Measurements from ENCODE around the gene PCDHB13.
"Not testable (repeated sequence)": the region's sequence is repeated elsewhere in the genome, so short reads cannot be mapped to it uniquely, and the experiment has no call there.

Gene PCDHB13

GRCh38 chr5:141213656-141214339, at the start of gene PCDHB13:
Gene PCDHB13, plus strand, starts transcription at chr5:141213919. Its CDS starts 205 bp downstream, at chr5:141214124.
- DNase-seq = not testable (repeated sequence)

- no peak for DNase-seq
Measured at GRCh38 chr5:141172381-141173204, 41.1 kb upstream of the PCDHB13 start, which contains the start of gene PCDHB7. Gene PCDHB7, plus strand, starts transcription at chr5:141172644. Its CDS starts 192 bp downstream, at chr5:141172836.

- DNase-seq = not testable (repeated sequence)
Measured at GRCh38 chr5:141174291-141175104, 39.2 kb upstream of the PCDHB13 start.

- no peak for DNase-seq
Measured at GRCh38 chr5:141175933-141176332, 37.8 kb upstream of the PCDHB13 start.

- DNase-seq = not testable (repeated sequence)
Measured at GRCh38 chr5:141177577-141178191, 36.0 kb upstream of the PCDHB13 start, which contains the start of gene PCDHB8. Gene PCDHB8, plus strand, starts transcription at chr5:141177790. Its CDS starts 245 bp downstream, at chr5:141178035.

- DNase-seq = not testable (repeated sequence)
Measured at GRCh38 chr5:141179371-141179770, 34.3 kb upstream of the PCDHB13 start.

GRCh38 chr5:141179876-141180275, 33.8 kb upstream of the PCDHB13 start:
- DNase-seq = not testable (repeated sequence)

- no peak for DNase-seq
Measured at GRCh38 chr5:141180313-141180712, 33.4 kb upstream of the PCDHB13 start.

GRCh38 chr5:141182248-141182647, 31.5 kb upstream of the PCDHB13 start, which contains the start of gene PCDHB16:
Gene PCDHB16, plus strand, starts transcription at chr5:141182387. Its CDS starts 173 bp downstream, at chr5:141182560.
- no peak for DNase-seq

- not testable (repeated sequence) for DNase-seq
Measured at GRCh38 chr5:141184117-141184855, 29.4 kb upstream of the PCDHB13 start.

- DNase-seq = no peak
Measured at GRCh38 chr5:141186897-141187512, 26.7 kb upstream of the PCDHB13 start, which contains the start of gene PCDHB9. Gene PCDHB9, plus strand, starts transcription at chr5:141187161. Its CDS starts 158 bp downstream, at chr5:141187319.

- not testable (repeated sequence) for DNase-seq
Measured at GRCh38 chr5:141188682-141189081, 25.0 kb upstream of the PCDHB13 start.

- DNase-seq = not testable (repeated sequence)
Measured at GRCh38 chr5:141189131-141189530, 24.6 kb upstream of the PCDHB13 start.

- no peak for DNase-seq
Measured at GRCh38 chr5:141192110-141192725, 21.5 kb upstream of the PCDHB13 start, which contains the start of gene PCDHB10. Gene PCDHB10, plus strand, starts transcription at chr5:141192353. Its CDS starts 200 bp downstream, at chr5:141192553.

- DNase-seq = not testable (repeated sequence)
Measured at GRCh38 chr5:141194332-141194731, 19.4 kb upstream of the PCDHB13 start.

- no peak for DNase-seq
Measured at GRCh38 chr5:141196363-141196762, 17.4 kb upstream of the PCDHB13 start.

GRCh38 chr5:141199359-141200235, 14.1 kb upstream of the PCDHB13 start, which contains the start of gene PCDHB11:
Gene PCDHB11, plus strand, starts transcription at chr5:141199627. Its CDS starts 148 bp downstream, at chr5:141199775.
- DNase-seq = no peak

GRCh38 chr5:141201126-141201525, 12.6 kb upstream of the PCDHB13 start:
- DNase-seq = not testable (repeated sequence)

GRCh38 chr5:141201646-141202045, 12.1 kb upstream of the PCDHB13 start:
- DNase-seq = not testable (repeated sequence)
